ENCODE data around the gene HLA-A.
"Not testable (repeated sequence)": the region's sequence is repeated elsewhere in the genome, so short reads cannot be mapped to it uniquely, and the experiment has no call there.

HLA-A gene

GRCh38 chr6:29942275-29943052 is at the start of gene HLA-A:
HLA-A (plus strand) TSS chr6:29942532; CDS start chr6:29942554, 22 bp downstream.
- DNase-seq (ENCODE audit: low spot score): peak; percentile 88

- DNase-seq (ENCODE audit: low spot score): no peak
Measured at GRCh38 chr6:29892696-29893095, 49.6 kb upstream of the HLA-A start.

GRCh38 chr6:29899281-29899680 is 43.1 kb upstream of the HLA-A start:
- DNase-seq (ENCODE audit: low spot score): no peak

- no peak for DNase-seq (ENCODE audit: low spot score)
Measured at GRCh38 chr6:29905286-29905685, 37.0 kb upstream of the HLA-A start.

GRCh38 chr6:29907637-29908340 is 34.5 kb upstream of the HLA-A start:
- no peak for DNase-seq (ENCODE audit: low spot score)

GRCh38 chr6:29908341-29908662 is 34.0 kb upstream of the HLA-A start:
- DNase-seq (ENCODE audit: low spot score): no peak

- no peak for DNase-seq (ENCODE audit: low spot score)
Measured at GRCh38 chr6:29908710-29909109, 33.6 kb upstream of the HLA-A start.

- no peak for DNase-seq (ENCODE audit: low spot score)
Measured at GRCh38 chr6:29909985-29910384, 32.3 kb upstream of the HLA-A start.

- no peak for DNase-seq (ENCODE audit: low spot score)
Measured at GRCh38 chr6:29912840-29913239, 29.5 kb upstream of the HLA-A start.

GRCh38 chr6:29916741-29917140 is 25.6 kb upstream of the HLA-A start:
- no peak for DNase-seq (ENCODE audit: low spot score)

- DNase-seq (ENCODE audit: low spot score): no peak
Measured at GRCh38 chr6:29917857-29918256, 24.5 kb upstream of the HLA-A start.

- no peak for DNase-seq (ENCODE audit: low spot score)
Measured at GRCh38 chr6:29919506-29920445, 22.6 kb upstream of the HLA-A start.

- DNase-seq (ENCODE audit: low spot score): no peak
Measured at GRCh38 chr6:29924287-29924686, 18.0 kb upstream of the HLA-A start.

- no peak for DNase-seq (ENCODE audit: low spot score)
Measured at GRCh38 chr6:29924731-29925130, 17.6 kb upstream of the HLA-A start.

GRCh38 chr6:29925321-29925720 is 17.0 kb upstream of the HLA-A start:
- no peak for DNase-seq (ENCODE audit: low spot score)

GRCh38 chr6:29925727-29926412 is 16.5 kb upstream of the HLA-A start:
- no peak for DNase-seq (ENCODE audit: low spot score)

GRCh38 chr6:29926413-29927274 is 15.7 kb upstream of the HLA-A start:
- DNase-seq (ENCODE audit: low spot score): peak; percentile 49

GRCh38 chr6:29927275-29927569 is 15.1 kb upstream of the HLA-A start:
- DNase-seq (ENCODE audit: low spot score): no peak

GRCh38 chr6:29927841-29928388 is 14.4 kb upstream of the HLA-A start:
- no peak for DNase-seq (ENCODE audit: low spot score)

GRCh38 chr6:29930047-29930446 is 12.3 kb upstream of the HLA-A start:
- DNase-seq (ENCODE audit: low spot score): not testable (repeated sequence)

- no peak for DNase-seq (ENCODE audit: low spot score)
Measured at GRCh38 chr6:29933955-29934354, 8.4 kb upstream of the HLA-A start.
